Measurements from ENCODE around the gene LHFPL6.

GRCh38 chr13:39538816-39539790, 63.9 kb downstream of the LHFPL6 start:
- TF ChIP-seq EZH2 (IDR thresholded peaks at IDR 0.05; ENCODE audit: borderline replicate concordance, low read length): no peak
- TF ChIP-seq CTCF (conservative IDR thresholded peaks at IDR 0.05 in 1 of 2, IDR thresholded peaks at IDR 0.05 in 1 of 2; ENCODE audit: extremely low read depth in 1 of 2, insufficient read depth in 1 of 2, low read depth in 1 of 2, low read length in 2 of 2): no peak

Data from mammary epithelial cell (primary cell).